Activated CD4-positive, alpha-beta memory T cell treated with anti-CD3 and anti-CD28 coated beads for 36 hours (primary cell): ENCODE results near the gene UQCC5. TPM values are rescaled to one million over a fixed set of nuclear protein-coding genes. Genes with fewer than 3 reads are reported as not detected.
"Not testable (repeated sequence)": the region's sequence is repeated elsewhere in the genome, so short reads cannot be mapped to it uniquely, and the experiment has no call there.

Experiments
- CTCF ChIA-PET: fragments of 350-600 bp; sonication (Branson Sonifier 250); formaldehyde crosslinking; loops from one replicate; lab custom pipeline; 2021; ENCODE audit warnings: antibody characterized with exemption, inconsistent platforms; lab: Charles Lee
- POLR2A ChIA-PET: fragments of 350-600 bp; sonication (Branson Sonifier 250); formaldehyde crosslinking; loops from one replicate; lab custom pipeline; 2021; ENCODE audit warnings: antibody characterized with exemption; lab: Charles Lee
- DNase-seq: peaks from one replicate; pipeline ENCODE4 v3.0.0-alpha.2; 2020
- H3K27ac Mint-ChIP-seq: one replicate; pipeline ENCODE4 v1.8.0; 2021; ENCODE audit warnings: mixed read lengths
- H3K27me3 Mint-ChIP-seq: one replicate; pipeline ENCODE4 v1.8.0; 2021; ENCODE audit warnings: mixed read lengths
- H3K36me3 Mint-ChIP-seq: one replicate; pipeline ENCODE4 v1.8.0; 2021; ENCODE audit warnings: mixed read lengths
- H3K4me1 Mint-ChIP-seq: one replicate; pipeline ENCODE4 v1.8.0; 2021; ENCODE audit warnings: low read depth, mixed read lengths
- H3K4me3 Mint-ChIP-seq: one replicate; pipeline ENCODE4 v1.8.0; 2021; ENCODE audit warnings: mild to moderate bottlenecking, mixed read lengths
- H3K9me3 Mint-ChIP-seq: one replicate; pipeline ENCODE4 v1.8.0; 2021; ENCODE audit warnings: mixed read lengths
- intact Hi-C: fragments of 100-400 bp; cut with micrococcal nuclease; formaldehyde crosslinking; loops from one replicate; pipeline ENCODE4 v1.15.1; 2023
- total RNA-seq, 2 experiments: library from RNA; stranded (reverse); gene quantifications; one replicate each; pipeline ENCODE4 v1.2.3, GENCODE V29; 2021

The UQCC5 gene
- total RNA-seq, 2 experiments from 2014 or later, result 12.9 to 13.3 TPM

DNA sequence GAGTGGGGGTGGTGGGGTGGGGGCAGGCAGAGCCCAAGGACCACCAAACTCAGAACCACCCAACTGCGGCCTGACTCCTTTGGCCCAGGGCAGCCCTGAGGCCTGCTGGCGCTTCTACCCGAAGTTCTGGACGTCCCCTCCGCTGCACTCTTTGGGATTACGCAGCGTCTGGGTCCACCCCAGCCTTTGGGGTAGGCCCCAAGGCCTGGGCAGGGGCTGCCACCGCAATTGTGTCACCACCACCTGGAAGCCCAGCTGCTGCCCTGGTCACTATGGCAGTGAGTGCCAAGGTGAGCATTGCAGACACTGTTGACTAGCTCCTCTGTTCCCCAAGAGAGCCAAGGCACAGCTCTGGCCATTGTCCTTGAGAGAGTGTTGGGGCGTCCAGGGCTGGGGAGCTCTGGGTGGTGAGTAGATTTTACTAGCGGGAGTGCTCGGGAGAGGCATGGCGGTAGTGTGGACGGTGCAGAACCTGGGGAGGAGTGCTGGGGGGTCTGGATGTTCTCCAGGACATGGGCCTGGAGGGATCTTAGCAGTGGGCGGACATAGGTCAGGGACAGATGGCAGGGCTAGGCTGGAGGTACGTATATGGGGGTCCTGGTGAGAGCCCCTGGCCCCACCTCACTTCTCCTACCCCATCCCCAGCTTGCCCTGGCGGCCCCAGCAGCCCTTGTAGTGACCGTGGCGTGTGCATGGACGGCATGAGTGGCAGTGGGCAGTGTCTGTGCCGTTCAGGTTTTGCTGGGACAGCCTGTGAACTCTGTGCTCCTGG is 15.5 kb upstream of the UQCC5 start:
- intact Hi-C loops, result no loop called here
- ChIA-PET CTCF (no interaction called here), POLR2A (no interaction called here)
- Mint-ChIP-seq H3K4me1 (no peaks in the 10 kb centered on the region), H3K27me3 (no peaks in the 10 kb centered on the region), H3K36me3 (peaks cover 7% of the 10 kb centered on the region), H3K27ac (no peak overlapping the region), H3K9me3 (no peaks in the 10 kb centered on the region), H3K4me3 (no peak overlapping the region)
- DNase-seq, result no peak

DNA sequence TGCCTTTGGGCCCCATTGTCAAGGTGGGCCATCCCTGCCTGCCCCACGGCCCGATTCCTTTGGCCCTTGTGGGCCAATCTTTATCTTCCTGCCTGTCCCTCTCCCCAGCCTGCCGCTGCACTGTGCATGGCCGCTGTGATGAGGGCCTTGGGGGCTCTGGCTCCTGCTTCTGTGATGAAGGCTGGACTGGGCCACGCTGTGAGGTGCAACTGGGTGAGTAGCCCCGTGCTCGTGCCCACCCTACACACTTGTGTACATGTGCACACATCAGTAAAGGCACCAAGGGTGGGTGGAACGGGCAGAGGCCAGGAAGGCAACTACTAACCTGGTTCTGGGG is 14.9 kb upstream of the UQCC5 start:
- no peak for DNase-seq
- ChIA-PET POLR2A (no interaction called here), CTCF (no interaction called here)
- Mint-ChIP-seq H3K4me3 (no peak overlapping the region), H3K36me3 (peaks cover 7% of the 10 kb centered on the region), H3K4me1 (no peaks in the 10 kb centered on the region), H3K27me3 (no peaks in the 10 kb centered on the region), H3K9me3 (no peaks in the 10 kb centered on the region), H3K27ac (no peak overlapping the region)
- intact Hi-C loops, result no loop called here

DNA sequence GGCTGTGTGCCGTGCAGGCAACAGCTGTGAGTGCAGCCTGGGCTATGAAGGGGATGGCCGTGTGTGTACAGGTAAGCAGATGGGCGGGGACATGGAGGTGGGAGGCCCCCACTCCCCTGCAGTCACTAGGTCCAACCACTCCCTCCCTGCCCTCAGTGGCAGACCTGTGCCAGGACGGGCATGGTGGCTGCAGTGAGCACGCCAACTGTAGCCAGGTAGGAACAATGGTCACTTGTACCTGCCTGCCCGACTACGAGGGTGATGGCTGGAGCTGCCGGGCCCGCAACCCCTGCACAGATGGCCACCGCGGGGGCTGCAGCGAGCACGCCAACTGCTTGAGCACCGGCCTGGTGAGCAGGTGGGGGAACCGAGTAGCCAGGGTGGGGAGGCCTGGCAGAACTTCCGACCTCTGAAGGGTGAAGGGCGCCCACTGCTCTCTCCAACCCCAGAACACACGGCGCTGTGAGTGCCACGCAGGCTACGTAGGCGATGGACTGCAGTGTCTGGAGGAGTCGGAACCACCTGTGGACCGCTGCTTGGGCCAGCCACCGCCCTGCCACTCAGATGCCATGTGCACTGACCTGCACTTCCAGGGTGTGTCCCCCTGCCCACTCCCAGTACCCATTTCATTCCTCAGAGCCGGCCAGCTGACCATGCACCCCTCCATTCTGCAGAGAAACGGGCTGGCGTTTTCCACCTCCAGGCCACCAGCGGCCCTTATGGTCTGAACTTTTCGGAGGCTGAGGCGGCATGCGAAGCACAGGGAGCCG is 14.3 kb upstream of the UQCC5 start:
- no peak overlapping the region for H3K4me3 Mint-ChIP-seq
- no peaks in the 10 kb centered on the region for H3K9me3 Mint-ChIP-seq
- H3K36me3 Mint-ChIP-seq, result peaks cover 7% of the 10 kb centered on the region
- DNase-seq, result no peak
- no peaks in the 10 kb centered on the region for H3K27me3 Mint-ChIP-seq
- POLR2A ChIA-PET, result no interaction called here
- no peaks in the 10 kb centered on the region for H3K4me1 Mint-ChIP-seq
- CTCF ChIA-PET, result no interaction called here
- no peak overlapping the region for H3K27ac Mint-ChIP-seq
- intact Hi-C loops, result no loop called here

DNA sequence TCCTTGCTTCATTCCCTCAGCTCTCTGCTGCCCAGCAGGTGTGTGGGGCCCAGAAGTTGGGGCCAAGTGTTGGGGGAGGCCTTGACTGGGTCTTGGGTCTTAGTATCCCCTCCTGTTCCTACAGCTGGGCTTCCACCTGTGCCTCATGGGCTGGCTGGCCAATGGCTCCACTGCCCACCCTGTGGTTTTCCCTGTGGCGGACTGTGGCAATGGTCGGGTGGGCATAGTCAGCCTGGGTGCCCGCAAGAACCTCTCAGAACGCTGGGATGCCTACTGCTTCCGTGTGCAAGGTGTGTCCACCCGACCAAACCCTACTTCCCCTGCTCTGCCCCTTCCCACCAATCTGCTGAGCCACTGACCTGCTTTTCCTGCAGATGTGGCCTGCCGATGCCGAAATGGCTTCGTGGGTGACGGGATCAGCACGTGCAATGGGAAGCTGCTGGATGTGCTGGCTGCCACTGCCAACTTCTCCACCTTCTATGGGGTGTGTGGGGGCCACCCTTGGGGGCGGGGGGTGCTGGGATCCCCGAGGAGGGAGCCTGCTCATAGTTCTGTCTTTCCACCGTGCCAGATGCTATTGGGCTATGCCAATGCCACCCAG is 13.7 kb upstream of the UQCC5 start:
- H3K4me1 Mint-ChIP-seq, result no peaks in the 10 kb centered on the region
- ChIA-PET POLR2A (no interaction called here), CTCF (no interaction called here)
- peaks cover 7% of the 10 kb centered on the region for H3K36me3 Mint-ChIP-seq
- intact Hi-C loops, result no loop called here
- H3K9me3 Mint-ChIP-seq, result no peaks in the 10 kb centered on the region
- no peaks in the 10 kb centered on the region for H3K27me3 Mint-ChIP-seq
- H3K27ac Mint-ChIP-seq, result no peak overlapping the region
- no peak for DNase-seq
- no peak overlapping the region for H3K4me3 Mint-ChIP-seq

DNA sequence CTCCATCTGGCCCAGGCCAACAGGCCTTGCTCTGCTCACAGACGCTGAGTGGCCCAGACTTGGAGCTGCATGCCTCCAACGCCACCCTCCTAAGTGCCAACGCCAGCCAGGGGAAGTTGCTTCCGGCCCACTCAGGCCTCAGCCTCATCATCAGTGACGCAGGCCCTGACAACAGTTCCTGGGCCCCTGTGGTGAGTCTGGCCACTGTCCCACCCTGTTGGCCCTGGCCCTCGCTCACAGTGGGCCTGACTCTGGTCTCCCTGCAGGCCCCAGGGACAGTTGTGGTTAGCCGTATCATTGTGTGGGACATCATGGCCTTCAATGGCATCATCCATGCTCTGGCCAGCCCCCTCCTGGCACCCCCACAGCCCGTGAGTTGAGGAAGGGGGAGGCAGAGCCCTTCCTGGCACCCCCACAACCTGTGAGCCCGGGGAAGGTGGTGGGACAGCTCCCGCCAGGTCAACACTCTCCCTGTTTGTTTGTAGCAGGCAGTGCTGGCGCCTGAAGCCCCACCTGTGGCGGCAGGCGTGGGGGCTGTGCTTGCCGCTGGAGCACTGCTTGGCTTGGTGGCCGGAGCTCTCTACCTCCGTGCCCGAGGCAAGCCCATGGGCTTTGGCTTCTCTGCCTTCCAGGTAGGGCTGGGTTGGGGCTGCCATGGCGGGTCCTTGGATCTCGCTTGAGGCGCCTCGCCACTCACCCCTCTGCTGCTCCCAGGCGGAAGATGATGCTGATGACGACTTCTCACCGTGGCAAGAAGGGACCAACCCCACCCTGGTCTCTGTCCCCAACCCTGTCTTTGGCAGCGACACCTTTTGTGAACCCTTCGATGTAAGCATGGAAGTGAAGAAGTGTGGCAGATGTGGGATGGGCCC is 12.8 kb upstream of the UQCC5 start:
- H3K36me3 Mint-ChIP-seq, result peaks cover 7% of the 10 kb centered on the region
- ChIA-PET CTCF (no interaction called here), POLR2A (no interaction called here)
- H3K9me3 Mint-ChIP-seq, result no peaks in the 10 kb centered on the region
- intact Hi-C loops, result no loop called here
- no peak overlapping the region for H3K4me3 Mint-ChIP-seq
- DNase-seq, result no peak
- no peaks in the 10 kb centered on the region for H3K4me1 Mint-ChIP-seq
- H3K27me3 Mint-ChIP-seq, result no peaks in the 10 kb centered on the region
- H3K27ac Mint-ChIP-seq, result no peak overlapping the region

DNA sequence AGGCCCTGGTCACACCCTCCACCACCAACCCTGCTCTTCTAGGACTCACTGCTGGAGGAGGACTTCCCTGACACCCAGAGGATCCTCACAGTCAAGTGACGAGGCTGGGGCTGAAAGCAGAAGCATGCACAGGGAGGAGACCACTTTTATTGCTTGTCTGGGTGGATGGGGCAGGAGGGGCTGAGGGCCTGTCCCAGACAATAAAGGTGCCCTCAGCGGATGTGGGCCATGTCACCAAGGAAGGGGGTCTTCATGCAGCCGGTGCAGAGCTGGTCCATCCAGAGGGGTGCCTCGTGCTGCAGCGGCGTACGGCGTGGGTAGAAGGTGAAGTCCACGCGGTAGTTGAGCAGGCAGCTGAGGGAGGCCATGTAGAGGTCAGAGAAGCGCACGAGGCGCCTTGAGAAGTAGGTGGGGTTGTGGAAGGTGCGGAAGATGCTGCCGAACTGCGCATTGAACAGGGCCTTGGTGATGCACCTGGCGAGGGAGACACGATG is 12.1 kb upstream of the UQCC5 start:
- no peak for DNase-seq
- no peaks in the 10 kb centered on the region for H3K4me1 Mint-ChIP-seq
- H3K27me3 Mint-ChIP-seq, result no peaks in the 10 kb centered on the region
- no peak overlapping the region for H3K4me3 Mint-ChIP-seq
- H3K36me3 Mint-ChIP-seq, result peaks cover 7% of the 10 kb centered on the region
- intact Hi-C loops, result no loop called here
- ChIA-PET POLR2A (no interaction called here), CTCF (no interaction called here)
- H3K9me3 Mint-ChIP-seq, result no peaks in the 10 kb centered on the region
- H3K27ac Mint-ChIP-seq, result no peak overlapping the region

DNA sequence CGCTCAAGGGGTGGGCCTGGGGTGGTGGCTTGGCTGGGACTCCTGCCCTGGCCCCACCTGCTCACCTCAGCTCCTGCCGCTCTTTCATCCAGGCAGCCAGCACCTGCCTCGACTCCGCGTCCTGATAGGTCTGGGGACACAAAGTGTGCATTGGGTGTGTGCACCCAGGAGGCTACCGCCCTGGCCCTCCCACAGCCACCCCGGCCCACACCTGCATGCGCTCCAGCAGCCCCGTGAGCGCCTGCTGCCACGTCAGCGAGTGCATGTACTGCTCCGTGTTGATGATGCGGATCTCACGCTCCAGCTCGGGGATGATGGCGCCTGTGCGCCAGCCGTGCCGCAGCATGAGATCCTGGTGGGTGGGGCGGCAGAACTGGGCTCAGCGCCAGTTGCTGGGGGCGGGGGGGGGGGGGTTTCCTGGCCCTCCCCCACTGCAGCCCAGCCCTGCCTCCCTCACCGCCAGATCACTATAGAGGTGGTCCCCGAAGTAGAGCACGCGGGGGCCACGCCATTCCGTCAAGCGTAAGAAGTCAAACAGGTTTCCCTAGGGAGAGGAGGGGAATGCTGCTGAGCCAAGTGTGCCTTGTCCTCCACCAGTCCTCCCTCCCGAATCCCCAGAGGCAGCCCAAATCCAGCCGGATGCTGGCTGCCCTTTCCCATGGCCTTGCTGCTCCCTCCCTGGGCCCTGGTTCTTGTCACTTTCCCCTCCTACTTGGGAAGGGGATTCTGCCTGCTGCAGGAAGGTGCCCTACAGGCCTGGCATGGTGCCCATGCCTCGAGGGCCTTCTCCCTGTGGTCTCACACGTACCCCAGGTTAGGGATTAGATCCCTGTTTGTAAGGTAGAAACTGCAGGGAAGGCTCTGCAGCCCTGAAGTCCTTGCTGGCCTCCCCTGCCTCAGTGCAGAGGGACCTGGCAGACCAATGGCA is 11.4 kb upstream of the UQCC5 start:
- Mint-ChIP-seq H3K4me3 (no peak overlapping the region), H3K27me3 (no peaks in the 10 kb centered on the region), H3K36me3 (peaks cover 7% of the 10 kb centered on the region), H3K4me1 (no peaks in the 10 kb centered on the region), H3K27ac (no peak overlapping the region), H3K9me3 (no peaks in the 10 kb centered on the region)
- intact Hi-C loops, result no loop called here
- ChIA-PET CTCF (no interaction called here), POLR2A (no interaction called here)
- DNase-seq, result no peak

DNA sequence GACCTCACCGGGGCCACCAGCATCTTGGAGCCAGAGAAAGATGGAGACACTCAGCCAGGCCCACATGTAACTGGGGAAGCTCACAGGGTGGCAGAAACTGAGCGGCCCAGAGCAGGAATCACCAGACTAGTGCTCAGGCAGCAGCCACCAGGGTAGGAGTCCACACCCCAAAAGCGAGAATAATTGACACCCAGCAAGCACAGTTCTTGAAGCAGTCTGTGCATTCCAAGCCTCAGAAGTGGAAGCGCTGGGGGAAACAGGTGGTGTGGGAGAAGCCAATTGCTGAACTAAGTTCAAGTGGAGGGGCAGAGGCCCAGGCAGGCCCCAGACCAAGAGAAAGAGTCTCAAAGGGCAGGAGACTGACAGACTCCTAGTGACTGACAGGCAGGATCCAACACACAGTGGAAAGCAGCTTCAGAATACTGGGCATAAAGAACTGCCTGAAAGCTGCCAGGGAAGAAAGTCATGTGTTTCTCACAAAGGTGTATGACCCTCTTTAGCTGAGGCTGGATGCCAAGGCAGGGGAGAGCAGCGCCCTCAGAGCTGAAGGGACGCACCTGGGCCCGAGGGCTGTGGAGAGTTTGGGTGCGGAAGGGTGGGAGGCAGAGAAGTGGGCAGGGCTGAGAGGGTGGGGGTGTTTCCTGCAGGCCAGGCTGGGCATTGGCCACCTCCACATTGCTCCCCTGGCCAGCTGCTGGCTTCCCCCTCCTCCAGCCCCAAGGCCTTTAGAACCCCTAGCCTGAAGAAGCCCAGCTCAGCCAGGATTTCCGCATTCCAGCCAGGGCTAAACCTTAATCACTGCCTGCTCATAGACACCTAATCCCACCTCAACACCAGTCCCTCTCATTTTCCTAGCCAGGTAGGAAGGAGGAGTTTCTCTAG is 10.5 kb upstream of the UQCC5 start:
- ChIA-PET CTCF (no interaction called here), POLR2A (no interaction called here)
- H3K9me3 Mint-ChIP-seq, result no peaks in the 10 kb centered on the region
- H3K36me3 Mint-ChIP-seq, result peaks cover 7% of the 10 kb centered on the region
- H3K27me3 Mint-ChIP-seq, result no peaks in the 10 kb centered on the region
- no peak overlapping the region for H3K4me3 Mint-ChIP-seq
- intact Hi-C loops, result no loop called here
- no peak overlapping the region for H3K27ac Mint-ChIP-seq
- DNase-seq, result no peak
- H3K4me1 Mint-ChIP-seq, result no peaks in the 10 kb centered on the region

DNA sequence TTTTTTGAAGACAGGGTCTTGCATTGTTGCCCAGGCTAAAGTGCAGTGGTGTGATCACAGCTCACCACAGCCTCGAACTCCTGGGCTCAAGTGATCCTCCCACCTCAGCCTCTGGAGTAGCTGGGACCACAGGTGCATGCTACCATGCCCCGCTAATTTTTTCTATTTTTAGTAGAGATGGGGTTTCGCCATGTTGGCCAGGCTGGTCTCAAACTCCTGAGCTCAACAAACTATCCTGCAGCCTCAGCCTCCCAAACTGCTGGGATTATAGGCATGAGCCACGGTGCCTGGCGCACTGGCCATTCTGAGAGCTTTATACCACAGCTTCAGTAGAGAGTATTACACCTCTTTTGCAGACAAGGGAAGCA is 9.8 kb upstream of the UQCC5 start:
- H3K4me3 Mint-ChIP-seq, H3K27ac Mint-ChIP-seq, H3K4me1 Mint-ChIP-seq, CTCF ChIA-PET, intact Hi-C loops, DNase-seq, H3K27me3 Mint-ChIP-seq, POLR2A ChIA-PET, H3K9me3 Mint-ChIP-seq, H3K36me3 Mint-ChIP-seq: not testable (repeated sequence)

DNA sequence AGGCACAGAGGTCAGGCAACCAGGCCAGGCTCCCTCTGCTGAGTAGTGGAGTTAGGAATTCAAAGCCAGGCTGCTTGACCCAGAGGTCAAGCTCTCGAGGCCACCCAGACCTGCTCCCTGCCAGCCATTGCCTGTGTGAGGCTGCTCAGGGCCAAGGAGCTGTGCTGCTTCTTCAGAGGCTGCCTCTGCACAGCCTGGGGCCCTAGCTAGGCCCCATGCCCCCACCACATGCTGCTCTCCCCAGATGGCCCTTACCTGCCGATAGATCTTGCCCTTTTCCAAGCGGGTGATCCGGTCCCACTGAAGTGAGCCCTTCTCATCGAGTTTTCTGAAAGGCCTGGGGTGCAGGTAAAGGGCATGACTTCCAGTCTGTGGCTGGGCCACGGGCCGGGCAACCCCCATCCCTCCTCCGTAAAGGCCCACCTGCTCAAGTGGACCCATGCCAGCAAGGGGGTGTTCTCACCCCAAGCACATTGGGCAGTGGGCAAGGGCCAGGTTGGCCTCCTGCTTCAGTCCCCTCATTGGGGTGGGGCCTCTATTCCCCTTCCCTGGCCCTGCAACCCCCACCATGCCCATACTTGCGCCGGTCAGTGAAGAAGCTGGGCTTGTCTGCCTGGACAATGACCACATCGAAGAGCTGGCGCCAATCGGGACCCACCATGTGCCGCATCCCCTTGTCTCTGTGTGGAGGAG is 9.2 kb upstream of the UQCC5 start:
- Mint-ChIP-seq H3K4me1 (peaks cover 2% of the 10 kb centered on the region), H3K36me3 (peaks cover 7% of the 10 kb centered on the region), H3K4me3 (no peak overlapping the region), H3K9me3 (no peaks in the 10 kb centered on the region), H3K27ac (no peak overlapping the region), H3K27me3 (no peaks in the 10 kb centered on the region)
- POLR2A ChIA-PET, result no interaction called here
- CTCF ChIA-PET, result no interaction called here
- DNase-seq, result no peak
- intact Hi-C loops, result no loop called here
